Motor neuron (in vitro differentiated cells): ENCODE results near the gene PRR15L. TPM values are rescaled to one million over a fixed set of nuclear protein-coding genes. Genes with fewer than 3 reads are reported as not detected.

ENCODE experiments used
- ATAC-seq, 8 experiments: fragments of 200-7000 bp; cut with Tn5 transposase; replicated peaks in 6 of 8; 2 replicates each; pipeline ENCODE4 v1.8.0; 2021; ENCODE audit warnings: mild to moderate bottlenecking in 8 of 8, moderate library complexity in 8 of 8
- H3K27ac ChIP-seq, 2 donors: fragments of 250-450 bp; sonication (Bioruptor Pico); 2 replicates each; pipeline ENCODE4 v1.9.0; 2021; ENCODE audit warnings: antibody characterized with exemption in 2 of 2, mild to moderate bottlenecking in 2 of 2, moderate library complexity in 1 of 2
- H3K4me1 ChIP-seq, 2 donors: fragments of 250-450 bp; sonication (Bioruptor Pico); replicated peaks in 1 of 2; 2 replicates each; pipeline ENCODE4 v1.6.1; 2021; ENCODE audit warnings: antibody characterized with exemption in 2 of 2, mild to moderate bottlenecking in 2 of 2, moderate library complexity in 1 of 2
- H3K4me3 ChIP-seq, 5 donors: fragments of 250-450 bp; sonication (Bioruptor Pico); 2 replicates each; pipeline ENCODE4 v1.9.0; 2021; ENCODE audit warnings: antibody characterized with exemption in 5 of 5, mild to moderate bottlenecking in 5 of 5, moderate library complexity in 4 of 5
- WGBS, 10 experiments: fragments of 450-650 bp; shearing (Covaris generic); methylation state at CpG; one replicate each; pipeline ENCODE4 v1.0.0; 2022; 5-methylcytosine and 5-hydroxymethylcytosine counted together
- in situ Hi-C, 9 experiments: fragments of 400-800 bp; cut with MboI; loops; one replicate each; pipeline ENCODE4 v1.15.0; 2021; ENCODE audit warnings: low sequenced_read_pairs in 9 of 9, low pct_unique_long_range_greater_than_20kb in 2 of 9; ENCODE audit not compliant: unreplicated experiment in 9 of 9
- total RNA-seq, 8 experiments: library from RNA; unstranded; fragments of 300-600 nt; gene quantifications; 2 replicates each; pipeline versions ENCODE4 v1.2.3 to v1.2.4, GENCODE V29; 2022

The PRR15L gene
- total RNA-seq, 8 experiments from 2014 or later = 0.11 to 3.0 (median 0.40) TPM; not detected in 2

GRCh38 chr17:47950448-47950847 is 7.2 kb downstream of the PRR15L start:
- Histone ChIP-seq H3K4me1 (peaks cover 3 to 4% of the 10 kb centered on the region in 2 donors), H3K4me3 (no peak overlapping the region), H3K27ac (no peak overlapping the region)
- no peak for ATAC-seq
- 0 to 100% (median 100%) methylated on average over 1 to 2 of the region's 4 CpGs; no CpG with 5 or more reads in 3 of the 10 experiments for WGBS, 10 experiments
- in situ Hi-C loops = no loop called here

GRCh38 chr17:47949946-47950345 is 7.7 kb downstream of the PRR15L start:
- Histone ChIP-seq H3K4me1 (peaks cover 3 to 4% of the 10 kb centered on the region in 2 donors), H3K4me3 (no peak overlapping the region), H3K27ac (no peak overlapping the region)
- 68 to 80% methylated on average over 1 to 2 of the region's 3 CpGs; no CpG with 5 or more reads in 8 of the 10 experiments for WGBS, 10 experiments
- in situ Hi-C loops = loop anchor here in 2 of 9 experiments (10.0 to 25.0 kb wide), 2 partner anchors 65 to 113 kb away; partner anchors contain the start of genes LRRC46 (in 1 of the 2), MRPL10 (in 1 of the 2) and SCRN2 (in 1 of the 2)
- no peak for ATAC-seq

GRCh38 chr17:47949197-47949759 is 8.4 kb downstream of the PRR15L start:
- H3K4me3 ChIP-seq = no peak overlapping the region
- peaks cover 3 to 4% of the 10 kb centered on the region in 2 donors for H3K4me1 ChIP-seq
- no peak overlapping the region for H3K27ac ChIP-seq
- in situ Hi-C loops = loop anchor here in 2 of 9 experiments (10.0 to 25.0 kb wide), 2 partner anchors 66 to 112 kb away; partner anchors contain the start of genes LRRC46 (in 1 of the 2), MRPL10 (in 1 of the 2) and SCRN2 (in 1 of the 2)
- WGBS, 10 experiments = 0 to 50% (median 0%) methylated on average over 1 to 11 of the region's 22 CpGs; no CpG with 5 or more reads in 1 of the 10 experiments
- peak; percentile 78 to 87 (median 82) for ATAC-seq

GRCh38 chr17:47948706-47949196 is 8.9 kb downstream of the PRR15L start:
- in situ Hi-C loops = loop anchor here in 2 of 9 experiments (10.0 to 25.0 kb wide), 2 partner anchors 66 to 111 kb away; partner anchors contain the start of genes LRRC46 (in 1 of the 2), MRPL10 (in 1 of the 2) and SCRN2 (in 1 of the 2)
- peaks cover 3 to 4% of the 10 kb centered on the region in 2 donors for H3K4me1 ChIP-seq
- no peak overlapping the region for H3K27ac ChIP-seq
- ATAC-seq = peak in 5 of 8 experiments; percentile 1 to 35 (median 11)
- no peak overlapping the region for H3K4me3 ChIP-seq
- 10 to 100% (median 70%) methylated on average over 2 to 3 of the region's 5 CpGs; no CpG with 5 or more reads in 2 of the 10 experiments for WGBS, 10 experiments

GRCh38 chr17:47946929-47947397 is 10.7 kb downstream of the PRR15L start:
- ATAC-seq = peak; percentile 58 to 87 (median 76)
- in situ Hi-C loops = loop anchor here in 2 of 9 experiments (10.0 to 25.0 kb wide), 2 partner anchors 68 to 110 kb away; partner anchors contain the start of genes LRRC46 (in 1 of the 2), MRPL10 (in 1 of the 2) and SCRN2 (in 1 of the 2)
- no peak overlapping the region for H3K4me3 ChIP-seq
- 0 to 80% (median 8%) methylated on average over 1 to 2 of the region's 2 CpGs; no CpG with 5 or more reads in 2 of the 10 experiments for WGBS, 10 experiments
- peaks cover 4 to 8% of the 10 kb centered on the region in 2 donors for H3K4me1 ChIP-seq
- H3K27ac ChIP-seq = no peak overlapping the region

GRCh38 chr17:47946516-47946915 is 11.2 kb downstream of the PRR15L start:
- Histone ChIP-seq H3K4me1 (peaks cover 4 to 8% of the 10 kb centered on the region in 2 donors), H3K27ac (no peak overlapping the region), H3K4me3 (no peak overlapping the region)
- 83 to 100% (median 91%) methylated on average over 2 to 5 of the region's 6 CpGs; no CpG with 5 or more reads in 6 of the 10 experiments for WGBS, 10 experiments
- ATAC-seq = no peak
- in situ Hi-C loops = loop anchor here in 2 of 9 experiments (10.0 to 25.0 kb wide), 2 partner anchors 68 to 109 kb away; partner anchors contain the start of genes LRRC46 (in 1 of the 2), MRPL10 (in 1 of the 2) and SCRN2 (in 1 of the 2)

GRCh38 chr17:47945529-47946508 is 11.9 kb downstream of the PRR15L start:
- in situ Hi-C loops = loop anchor here in 2 of 9 experiments (10.0 to 25.0 kb wide), 2 partner anchors 69 to 109 kb away; partner anchors contain the start of genes LRRC46 (in 1 of the 2), MRPL10 (in 1 of the 2) and SCRN2 (in 1 of the 2)
- peaks cover 6 to 8% of the 10 kb centered on the region in 2 donors for H3K4me1 ChIP-seq
- no peak for ATAC-seq
- H3K27ac ChIP-seq = no peak overlapping the region
- 90 to 100% (median 94%) methylated on average over 1 to 5 of the region's 10 CpGs; no CpG with 5 or more reads in 5 of the 10 experiments for WGBS, 10 experiments
- no peak overlapping the region for H3K4me3 ChIP-seq

- H3K4me1 ChIP-seq = peaks cover 11% of the 10 kb centered on the region in 2 donors
- no peak overlapping the region for H3K4me3 ChIP-seq
- no peak overlapping the region for H3K27ac ChIP-seq
- WGBS, 10 experiments = 97 to 100% (median 99%) methylated on average over 2 to 6 of the region's 8 CpGs; no CpG with 5 or more reads in 6 of the 10 experiments
- ATAC-seq = no peak
- in situ Hi-C loops = loop anchor here in 2 of 9 experiments (10.0 to 25.0 kb wide), 2 partner anchors 70 to 108 kb away; partner anchors contain the start of genes LRRC46 (in 1 of the 2), MRPL10 (in 1 of the 2) and SCRN2 (in 1 of the 2)
Observed at GRCh38 chr17:47945080-47945479, 12.6 kb downstream of the PRR15L start.

GRCh38 chr17:47942568-47942967 is 15.1 kb downstream of the PRR15L start:
- in situ Hi-C loops = loop anchor here in 2 of 9 experiments (10.0 to 25.0 kb wide), 2 partner anchors 72 to 105 kb away; partner anchors contain the start of genes LRRC46 (in 1 of the 2), MRPL10 (in 1 of the 2) and SCRN2 (in 1 of the 2)
- Histone ChIP-seq H3K27ac (no peak overlapping the region), H3K4me1 (peaks cover 8% of the 10 kb centered on the region in 2 donors), H3K4me3 (peak overlapping the region in 1 of 5 donors; percentile 71)
- WGBS, 10 experiments = 83 to 100% (median 90%) methylated on average over 2 to 5 of the region's 6 CpGs; no CpG with 5 or more reads in 2 of the 10 experiments
- ATAC-seq = no peak

- H3K27ac ChIP-seq = no peak overlapping the region
- H3K4me1 ChIP-seq = peaks cover 8% of the 10 kb centered on the region in 2 donors
- in situ Hi-C loops = loop anchor here in 2 of 9 experiments (10.0 to 25.0 kb wide), 2 partner anchors 73 to 105 kb away; partner anchors contain the start of genes LRRC46 (in 1 of the 2), MRPL10 (in 1 of the 2) and SCRN2 (in 1 of the 2)
Observed at GRCh38 chr17:47942096-47942510, 15.6 kb downstream of the PRR15L start.

More at GRCh38 chr17:47942096-47942510, 15.6 kb downstream of the PRR15L start:
- peak overlapping the region; percentile 39 to 86 (median 71) for H3K4me3 ChIP-seq
- WGBS, 10 experiments = 17% methylated on average over 1 of the region's 5 CpGs; no CpG with 5 or more reads in 9 of the 10 experiments
- no peak for ATAC-seq
